K562 (cell line): Measurements from ENCODE around the gene MYL3. TPM values are rescaled to one million over a fixed set of nuclear protein-coding genes. Genes with fewer than 3 reads are reported as not detected.
A peak's percentile ranks its signal among the peaks of the same experiment; 100 is the strongest.

Source experiments
- ATAC-seq: fragments of 200-7000 bp; cut with Tn5 transposase; 3 replicates; pipeline ENCODE4 v1.9.1; 2020; ENCODE audit warnings: moderate library complexity
- BruUV-seq: library from RNA; stranded (reverse); fragments of 400-500 nt; replicated peaks from 2 replicates; lab custom pipeline; 2021; lab: Mats Ljungman, UMichigan
- CTCF ChIA-PET: fragments of 300-600 bp; formaldehyde crosslinking; extraction: SDS; loops from one replicate; lab custom pipeline; 2021; ENCODE audit warnings: low intra/inter-chr PET ratio; lab: Yijun Ruan, JAX
- POLR2A ChIA-PET: fragments of 300-600, 350-650 bp; sonication (Branson Sonifier 250); formaldehyde crosslinking; extraction: SDS; loops from one replicate; lab custom pipeline; 2021; ENCODE audit warnings: antibody characterized with exemption, inconsistent platforms; lab: Yijun Ruan, JAX
- DNase-seq, 4 experiments: peaks; one replicate each; pipeline versions ENCODE4 v3.0.0 to v3.0.0-alpha.2; 2011 to 2018; ENCODE audit warnings: low spot score in 3 of 4, mixed read lengths in 3 of 4; ENCODE audit errors: extremely low read depth in 1 of 4
- FAIRE-seq: peaks from 2 replicates; lab custom pipeline; 2011; peaks lifted over from hg19 to GRCh38; lab: Jason Lieb, UNC
- H2AFZ ChIP-seq: 2 replicates; pipeline ENCODE4 v1.6.0; 2011; ENCODE audit warnings: low read depth, low read length, control low read depth, inconsistent platforms
- H3K27ac ChIP-seq: fragments of 200-600 bp; 3 replicates; pipeline ENCODE4 v1.8.0; 2011; ENCODE audit warnings: low read depth, mild to moderate bottlenecking, control low read depth, inconsistent platforms, low read length, moderate library complexity, mixed read lengths; ENCODE audit errors: extremely low read depth
- H3K27me3 ChIP-seq, 2 experiments: fragments of 300-600 bp in 1 of 2; 2 replicates in 1 of 2; 3 replicates in 1 of 2; pipeline versions ENCODE4 v1.6.0 to v1.8.0; 2011; ENCODE audit warnings: inconsistent platforms in 2 of 2, low read length in 2 of 2, mild to moderate bottlenecking in 1 of 2, mixed read lengths in 1 of 2, moderate library complexity in 1 of 2; ENCODE audit not compliant: control insufficient read depth in 2 of 2, insufficient read depth in 2 of 2
- H3K36me3 ChIP-seq: fragments of 300-600 bp; 3 replicates; pipeline ENCODE4 v1.8.0; 2011; ENCODE audit warnings: mild to moderate bottlenecking, low read length, inconsistent platforms; ENCODE audit not compliant: control insufficient read depth, insufficient read depth
- H3K4me1 ChIP-seq, 2 experiments: fragments of 200-600 bp in 1 of 2; replicated peaks in 1 of 2; 2 replicates in 1 of 2; 3 replicates in 1 of 2; pipeline versions ENCODE4 v1.5.1 to v1.8.0; 2011; ENCODE audit warnings: inconsistent platforms in 2 of 2, low read length in 2 of 2, mild to moderate bottlenecking in 1 of 2, mixed read lengths in 1 of 2, moderate library complexity in 1 of 2; ENCODE audit not compliant: control insufficient read depth in 2 of 2, insufficient read depth in 2 of 2
- H3K4me2 ChIP-seq: 2 replicates; pipeline ENCODE4 v1.6.1; 2011; ENCODE audit warnings: low read length, control low read depth, inconsistent platforms, mixed read lengths; ENCODE audit not compliant: insufficient read depth
- H3K4me3 ChIP-seq: fragments of 200-600 bp; sonication (generic), shearing (Covaris generic); 2 replicates; pipeline ENCODE4 v1.5.1; 2016; ENCODE audit warnings: control low read depth, inconsistent platforms
- H3K79me2 ChIP-seq: fragments of 200-600 bp; 3 replicates; pipeline ENCODE4 v1.8.0; 2011; ENCODE audit warnings: low read length, inconsistent platforms; ENCODE audit not compliant: control insufficient read depth, insufficient read depth
- H3K9ac ChIP-seq, 2 experiments: 2 replicates each; pipeline versions ENCODE4 v1.6.0 to v1.6.1; 2011; ENCODE audit warnings: low read depth in 2 of 2, low read length in 2 of 2, control low read depth in 1 of 2, inconsistent platforms in 1 of 2, mild to moderate bottlenecking in 1 of 2, mixed read lengths in 1 of 2; ENCODE audit not compliant: insufficient read depth in 1 of 2
- H3K9me1 ChIP-seq: one replicate; pipeline ENCODE4 v1.6.0; 2011; ENCODE audit warnings: inconsistent platforms, mild to moderate bottlenecking, low read length, moderate library complexity; ENCODE audit not compliant: control insufficient read depth, insufficient read depth
- H3K9me3 ChIP-seq: replicated peaks from 2 replicates; pipeline ENCODE4 v1.5.1; 2011; ENCODE audit warnings: low read depth, low read length, inconsistent platforms; ENCODE audit not compliant: control insufficient read depth, insufficient read depth
- H4K20me1 ChIP-seq: replicated peaks from 2 replicates; pipeline ENCODE4 v1.6.1; 2011; ENCODE audit warnings: low read length, inconsistent platforms, mixed read lengths; ENCODE audit not compliant: control insufficient read depth, insufficient read depth
- FOXJ2 ChIP-seq: fragments of 200-800 bp; sonication (Bioruptor generic); IDR thresholded peaks from 2 replicates; pipeline ENCODE4 v1.6.1; 2016; ENCODE audit warnings: missing genetic modification characterization, missing compliant biosample characterization
- RBM39 ChIP-seq: fragments of 200-400 bp; formaldehyde crosslinking; optimal IDR thresholded peaks from 2 replicates; pipeline ENCODE3; 2018; ENCODE audit warnings: low read depth, low read length
- TEAD1 ChIP-seq, 2 experiments: fragments of 450-650 bp in 1 of 2; sonication (generic) in 1 of 2; formaldehyde crosslinking; IDR thresholded peaks; 2 replicates each; pipeline versions ENCODE4 v1.4.0 to v1.8.0; 2020 to 2022; ENCODE audit warnings: mild to moderate bottlenecking in 2 of 2, missing genetic modification reagents in 1 of 2
- WGBS: fragments of 100-300 bp; shearing (Covaris generic); methylation state at CpG from one replicate; pipeline ENCODE4 v1.1.6; 2016; ENCODE audit warnings: low coverage, mixed read lengths; ENCODE audit not compliant: insufficient coverage; ENCODE audit errors: missing lambda C conversion rate; 5-methylcytosine and 5-hydroxymethylcytosine counted together
- in situ Hi-C: fragments of 300-500 bp; cut with MboI; formaldehyde crosslinking; loops from 4 replicates; pipeline ENCODE4 v1.15.0; 2018; ENCODE audit warnings: inconsistent platforms, mixed read lengths
- intact Hi-C: fragments of 100-400 bp; cut with micrococcal nuclease; formaldehyde crosslinking; loops from 2 replicates; pipeline ENCODE4 v1.14.2; 2022
- polyA plus RNA-seq, 8 experiments: library from polyadenylated mRNA; depleted of rRNA in 4 of 8; stranded (reverse) in 5 of 8; unstranded in 3 of 8; fragments of >200 nt; fragmentation: Nextera tagmentation in 2 of 8; fragmentation: Illumina TruSeq in 1 of 8; extraction: Ambion mirVana in 2 of 8; extraction: Trizol in 1 of 8; gene quantifications; 2 replicates each; pipeline versions ENCODE4 v1.2.1 to v1.2.3, GENCODE V29; 2011 to 2014; ENCODE audit warnings: inconsistent platforms in 1 of 8, missing spikeins in 1 of 8
- total RNA-seq, 7 experiments: library from RNA; depleted of rRNA in 6 of 7; stranded (reverse); fragments of >200 nt in 6 of 7; fragmentation: Illumina TruSeq in 2 of 7; extraction: Trizol in 2 of 7; gene quantifications; 2 replicates each; pipeline versions ENCODE4 v1.2.1 to v1.2.3, GENCODE V29; 2011 to 2021; ENCODE audit warnings: low replicate concordance in 1 of 7
- TF ChIP-seq, protein P1 (sequence below): fragments of 450-650 bp; IDR thresholded peaks from 2 replicates; pipeline ENCODE4 v1.6.1; 2018; ENCODE audit warnings: mild to moderate bottlenecking, low read depth; ENCODE audit not compliant: partially characterized antibody

Gene MYL3
- total and polyA plus RNA-seq, 9 of the 15 experiments (the other 6 are each of a cell fraction or from before 2014, with no cell fraction given): 0.14 to 0.45 TPM; not detected in 7

DNA sequence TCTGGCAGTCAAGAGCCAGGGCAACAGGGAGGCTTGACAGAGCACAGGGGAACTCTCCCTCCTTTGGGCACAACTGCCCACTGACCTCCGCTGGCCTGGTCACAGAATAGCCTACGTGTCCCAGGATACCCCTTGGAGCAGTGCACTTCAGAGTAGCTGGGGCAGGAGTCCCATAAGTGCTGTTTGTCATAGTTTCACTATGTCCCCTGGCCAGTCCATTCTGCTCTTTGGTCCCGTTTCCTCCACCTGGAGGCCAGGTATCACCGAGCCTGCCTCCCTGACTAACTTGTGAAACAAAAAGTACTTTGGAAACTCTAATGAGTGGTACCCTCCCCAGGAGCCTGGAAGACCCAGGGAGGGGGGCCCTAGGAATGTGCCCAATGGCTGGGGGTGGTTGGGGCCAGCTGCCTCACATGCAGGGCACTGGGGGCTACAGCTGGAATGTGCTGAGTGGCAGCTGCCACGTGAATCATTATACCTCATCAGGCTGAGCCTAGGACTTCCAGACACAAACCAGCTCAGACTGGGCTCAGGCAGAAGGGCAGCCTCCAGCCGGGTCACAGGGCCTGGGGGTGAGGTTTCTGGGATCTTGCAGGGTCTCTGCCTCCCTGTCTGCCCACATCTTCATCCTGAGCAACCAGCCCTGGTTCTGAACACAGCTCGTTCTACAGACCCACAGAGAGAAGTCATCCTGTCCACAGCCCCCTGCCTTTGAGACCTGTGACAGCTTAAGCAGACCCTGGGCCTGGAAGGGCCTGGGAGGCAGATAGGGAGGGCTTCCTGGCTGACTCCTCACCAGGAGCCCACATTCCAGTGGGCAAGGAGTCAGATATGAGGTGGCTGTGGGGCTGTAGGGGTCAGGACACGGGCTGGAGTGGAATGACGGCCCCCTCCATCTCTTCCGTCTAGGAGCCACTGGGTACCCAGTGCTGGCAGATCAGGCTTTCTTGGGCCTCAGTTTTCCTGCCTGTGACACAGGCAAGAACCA is 13.4 kb upstream of the MYL3 start:
- no TSS peak for BruUV-seq
- ATAC-seq (no peak), DNase-seq (no peak), FAIRE-seq (no peak)
- Histone ChIP-seq H3K4me2 (no peak overlapping the region), H3K9ac (peak overlapping the region in 1 of 2 experiments; percentile 69; a peak in 2 of 4 replicates), H3K27ac (no peak overlapping the region), H3K36me3 (no peaks in the 10 kb centered on the region), H3K9me3 (no peaks in the 10 kb centered on the region), H4K20me1 (peaks cover 21% of the 10 kb centered on the region), H2AFZ (no peak overlapping the region), H3K4me1 (peaks cover 0 to 11% of the 10 kb centered on the region in 2 experiments; a peak in 2 of 5 replicates), H3K9me1 (no peaks in the 10 kb centered on the region), H3K4me3 (no peak overlapping the region), H3K79me2 (no peaks in the 10 kb centered on the region), H3K27me3 (peaks cover 35 to 71% of the 10 kb centered on the region in 2 experiments)
- intact Hi-C loops: no loop called here
- WGBS: 11% methylated on average over 10 of the region's 10 CpGs
- CTCF ChIA-PET: no interaction called here
- POLR2A ChIA-PET: interaction anchor here (0.6 to 0.7 kb wide), 2 partner anchors 15 to 27 kb away, joined by 3 read pairs; no protein-coding TSS in a partner anchor
- in situ Hi-C loops: no loop called here
- TF ChIP-seq FOXJ2 (tag) (no peak), TEAD1 (CRISPR knock-in tag; IDR thresholded peaks at IDR 0.05) (0 out of 4 replicates have a peak, but pooled peaks of 1 of the 2 experiments have one; percentile 21), RBM39 (no peak)
- TF ChIP-seq, protein P1, sequence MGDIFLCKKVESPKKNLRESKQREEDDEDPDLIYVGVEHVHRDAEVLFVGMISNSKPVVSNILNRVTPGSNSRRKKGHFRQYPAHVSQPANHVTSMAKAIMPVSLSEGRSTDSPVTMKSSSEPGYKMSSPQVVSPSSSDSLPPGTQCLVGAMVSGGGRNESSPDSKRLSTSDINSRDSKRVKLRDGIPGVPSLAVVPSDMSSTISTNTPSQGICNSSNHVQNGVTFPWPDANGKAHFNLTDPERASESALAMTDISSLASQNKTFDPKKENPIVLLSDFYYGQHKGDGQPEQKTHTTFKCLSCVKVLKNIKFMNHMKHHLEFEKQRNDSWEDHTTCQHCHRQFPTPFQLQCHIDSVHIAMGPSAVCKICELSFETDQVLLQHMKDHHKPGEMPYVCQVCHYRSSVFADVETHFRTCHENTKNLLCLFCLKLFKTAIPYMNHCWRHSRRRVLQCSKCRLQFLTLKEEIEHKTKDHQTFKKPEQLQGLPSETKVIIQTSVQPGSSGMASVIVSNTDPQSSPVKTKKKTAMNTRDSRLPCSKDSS: no peak
